Astrocyte of the cerebellum (primary cell): ENCODE measurements around the gene GRIK1.

Experiments
- DNase-seq: peaks from one replicate; pipeline ENCODE4 v3.0.0-alpha.2; 2011; ENCODE audit warnings: low read depth
- H3K4me3 ChIP-seq: 2 replicates; pipeline ENCODE4 v1.5.1; 2011; ENCODE audit warnings: mild to moderate bottlenecking, low read depth, low read length, moderate library complexity
- in situ Hi-C: cut with HindIII; loops from 2 replicates; pipeline ENCODE4 v1.10.0; 2017; ENCODE audit warnings: low sequenced_read_pairs
- TF ChIP-seq, protein P1 (sequence below): IDR thresholded peaks from 2 replicates; pipeline ENCODE4 v1.5.1; 2012; ENCODE audit warnings: low read length, low read depth, moderate library complexity, mild to moderate bottlenecking; ENCODE audit errors: missing control alignments

Gene GRIK1

GRCh38 chr21:29640080-29640508, 299.7 kb downstream of the GRIK1 start:
- in situ Hi-C loops: no loop called here
- no peak overlapping the region for H3K4me3 ChIP-seq
- TF ChIP-seq, protein P1, sequence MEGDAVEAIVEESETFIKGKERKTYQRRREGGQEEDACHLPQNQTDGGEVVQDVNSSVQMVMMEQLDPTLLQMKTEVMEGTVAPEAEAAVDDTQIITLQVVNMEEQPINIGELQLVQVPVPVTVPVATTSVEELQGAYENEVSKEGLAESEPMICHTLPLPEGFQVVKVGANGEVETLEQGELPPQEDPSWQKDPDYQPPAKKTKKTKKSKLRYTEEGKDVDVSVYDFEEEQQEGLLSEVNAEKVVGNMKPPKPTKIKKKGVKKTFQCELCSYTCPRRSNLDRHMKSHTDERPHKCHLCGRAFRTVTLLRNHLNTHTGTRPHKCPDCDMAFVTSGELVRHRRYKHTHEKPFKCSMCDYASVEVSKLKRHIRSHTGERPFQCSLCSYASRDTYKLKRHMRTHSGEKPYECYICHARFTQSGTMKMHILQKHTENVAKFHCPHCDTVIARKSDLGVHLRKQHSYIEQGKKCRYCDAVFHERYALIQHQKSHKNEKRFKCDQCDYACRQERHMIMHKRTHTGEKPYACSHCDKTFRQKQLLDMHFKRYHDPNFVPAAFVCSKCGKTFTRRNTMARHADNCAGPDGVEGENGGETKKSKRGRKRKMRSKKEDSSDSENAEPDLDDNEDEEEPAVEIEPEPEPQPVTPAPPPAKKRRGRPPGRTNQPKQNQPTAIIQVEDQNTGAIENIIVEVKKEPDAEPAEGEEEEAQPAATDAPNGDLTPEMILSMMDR: no peak
- no peak for DNase-seq

- no peak overlapping the region for H3K4me3 ChIP-seq
- no peak for DNase-seq
- in situ Hi-C loops: no loop called here
- TF ChIP-seq, protein P1: no peak
Measured at GRCh38 chr21:29639366-29640079, 300.3 kb downstream of the GRIK1 start.

DNA sequence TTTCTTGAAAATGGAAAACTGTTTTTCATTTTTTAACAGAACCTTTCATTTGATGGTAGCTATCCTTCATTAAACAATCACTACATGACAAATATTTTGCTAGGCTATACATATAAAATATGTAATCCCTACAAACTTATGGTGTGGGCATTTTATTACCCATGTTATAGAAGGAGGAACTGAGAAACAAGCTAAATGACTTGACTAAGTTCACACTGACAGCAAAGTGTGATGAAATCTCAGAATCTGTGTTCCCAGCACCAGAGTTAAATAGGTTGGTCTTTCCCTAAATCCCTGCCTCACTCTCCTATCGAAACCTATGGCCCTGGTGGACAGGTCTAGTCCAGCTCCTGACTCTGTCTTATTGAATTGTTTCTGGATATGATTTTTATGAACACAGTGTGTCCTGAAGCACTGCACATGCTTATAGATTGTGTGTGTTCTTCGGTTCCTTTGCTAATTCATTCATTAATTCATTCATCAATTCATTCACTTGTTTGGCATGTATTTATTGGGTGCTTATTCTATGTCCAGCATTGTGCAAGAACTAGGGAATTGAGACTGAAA, 301.0 kb downstream of the GRIK1 start:
- no peak for DNase-seq
- H3K4me3 ChIP-seq: no peak overlapping the region
- in situ Hi-C loops: no loop called here
- TF ChIP-seq, protein P1: no peak

GRCh38 chr21:29638138-29638537, 301.7 kb downstream of the GRIK1 start:
- in situ Hi-C loops: no loop called here
- TF ChIP-seq, protein P1: no peak
- no peak overlapping the region for H3K4me3 ChIP-seq
- DNase-seq: no peak

GRCh38 chr21:29637553-29637952, 302.2 kb downstream of the GRIK1 start:
- TF ChIP-seq, protein P1: no peak
- in situ Hi-C loops: no loop called here
- DNase-seq: no peak
- H3K4me3 ChIP-seq: no peak overlapping the region

- TF ChIP-seq, protein P1: no peak
- no peak for DNase-seq
- in situ Hi-C loops: no loop called here
- no peak overlapping the region for H3K4me3 ChIP-seq
Measured at GRCh38 chr21:29637134-29637533, 302.7 kb downstream of the GRIK1 start.
